Esophagus (tissue), 2 donors: Measurements from ENCODE around the gene MCM5. TPM values are rescaled to one million over a fixed set of nuclear protein-coding genes. Genes with fewer than 3 reads are reported as not detected.

Experiments used
- H3K27ac ChIP-seq, 2 donors: one replicate each; pipeline ENCODE4 v1.5.1; 2013; ENCODE audit warnings: low read depth in 2 of 2, mild to moderate bottlenecking in 2 of 2, inconsistent platforms in 1 of 2, low read length in 1 of 2, moderate library complexity in 1 of 2
- H3K27me3 ChIP-seq, 2 donors: one replicate each; pipeline ENCODE4 v1.6.1; 2013; ENCODE audit warnings: low read length in 2 of 2, control low read depth in 1 of 2, mild to moderate bottlenecking in 1 of 2; ENCODE audit not compliant: insufficient read depth in 2 of 2, control insufficient read depth in 1 of 2
- H3K36me3 ChIP-seq, 2 donors: one replicate each; pipeline ENCODE4 v1.6.1; 2013; ENCODE audit warnings: low read length in 1 of 2; ENCODE audit not compliant: control insufficient read depth in 2 of 2, insufficient read depth in 2 of 2
- H3K4me1 ChIP-seq, 2 donors: one replicate each; pipeline ENCODE4 v1.6.1; 2013; ENCODE audit warnings: low read length in 1 of 2; ENCODE audit not compliant: control insufficient read depth in 2 of 2, insufficient read depth in 2 of 2
- H3K4me3 ChIP-seq, 2 donors: one replicate each; pipeline ENCODE4 v1.5.1; 2013; ENCODE audit warnings: low read length in 2 of 2, mild to moderate bottlenecking in 2 of 2, low read depth in 1 of 2, moderate library complexity in 1 of 2
- H3K9me3 ChIP-seq, 2 donors: one replicate each; pipeline ENCODE4 v1.6.1; 2013; ENCODE audit warnings: mild to moderate bottlenecking in 2 of 2, low read depth in 1 of 2, low read length in 1 of 2, moderate library complexity in 1 of 2; ENCODE audit not compliant: control insufficient read depth in 2 of 2, insufficient read depth in 1 of 2
- WGBS, 2 donors: extraction: QIAGEN DNeasy Blood & Tissue Kit; methylation state at CpG; one replicate each; pipeline ENCODE4 v1.1.7; 2013; 5-methylcytosine and 5-hydroxymethylcytosine counted together
- polyA plus RNA-seq, 2 donors: library from polyadenylated mRNA; stranded (reverse); fragments of 200-250 nt; gene quantifications; one replicate each; pipeline ENCODE4 v1.2.3, GENCODE V29; 2013
- donor health status: healthy with polysubstance abuse.
- donor health status: Bipolar disorder and iron deficiency.

MCM5 gene
- polyA plus RNA-seq, 2 donors: 21.4 to 33.8 TPM

GRCh38 chr22:35413624-35414023 is 13.7 kb downstream of the MCM5 start:
- Histone ChIP-seq H3K27ac (no peak overlapping the region), H3K4me3 (no peak overlapping the region), H3K36me3 (peaks cover 15 to 54% of the 10 kb centered on the region in 2 donors), H3K9me3 (no peaks in the 10 kb centered on the region), H3K4me1 (peaks cover 0 to 2% of the 10 kb centered on the region in 2 donors), H3K27me3 (no peaks in the 10 kb centered on the region)
- WGBS, 2 donors: 97 to 99% methylated on average over 4 of the region's 4 CpGs

DNA sequence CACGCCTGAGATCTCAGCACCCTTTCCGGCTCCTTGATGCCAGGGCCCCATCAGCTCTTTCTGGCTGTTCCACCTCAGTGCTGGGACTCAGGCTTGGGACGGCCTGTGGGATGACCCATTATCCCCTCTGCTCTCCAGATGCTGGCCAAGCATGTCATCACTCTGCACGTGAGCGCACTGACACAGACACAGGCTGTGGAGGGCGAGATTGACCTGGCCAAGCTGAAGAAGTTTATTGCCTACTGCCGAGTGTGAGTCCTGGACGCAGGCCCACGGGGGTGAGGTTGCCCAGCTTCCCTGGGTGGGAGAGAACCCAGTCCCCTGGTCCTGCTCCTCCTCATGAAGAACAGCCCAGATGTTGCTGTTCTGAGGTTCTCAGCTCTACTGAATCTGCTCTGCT is 17.7 kb downstream of the MCM5 start:
- Histone ChIP-seq H3K4me1 (peaks cover 0 to 2% of the 10 kb centered on the region in 2 donors), H3K27ac (peak overlapping the region in 1 of 2 donors; percentile 16), H3K27me3 (no peaks in the 10 kb centered on the region), H3K36me3 (peaks cover 15 to 60% of the 10 kb centered on the region in 2 donors), H3K9me3 (no peaks in the 10 kb centered on the region), H3K4me3 (no peak overlapping the region)
- 93 to 94% methylated on average over 9 of the region's 9 CpGs for WGBS, 2 donors

DNA sequence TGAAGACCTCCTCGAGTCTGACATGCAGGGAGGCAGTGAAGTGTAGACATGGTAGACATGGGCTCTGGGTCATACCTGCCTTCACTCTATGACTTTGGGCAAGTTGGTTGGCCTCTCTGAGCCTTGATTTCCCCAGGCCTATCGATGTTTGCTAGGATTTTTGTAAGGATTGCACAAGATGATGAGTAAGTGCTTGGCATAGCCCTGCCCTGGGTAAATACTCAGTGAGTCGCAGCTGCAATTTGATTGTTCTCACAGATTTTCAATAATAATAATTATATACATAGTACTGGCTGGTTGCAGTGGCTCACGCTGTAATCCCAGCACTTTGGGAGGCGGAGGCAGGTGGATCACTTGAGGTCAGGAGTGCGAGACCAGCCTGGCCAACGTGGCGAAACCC is 18.1 kb downstream of the MCM5 start:
- peak overlapping the region in 1 of 2 donors; percentile 16 for H3K27ac ChIP-seq
- WGBS, 2 donors: 56 to 70% methylated on average over 8 of the region's 8 CpGs
- no peaks in the 10 kb centered on the region for H3K27me3 ChIP-seq
- no peak overlapping the region for H3K4me3 ChIP-seq
- H3K4me1 ChIP-seq: peaks cover 0 to 2% of the 10 kb centered on the region in 2 donors
- H3K36me3 ChIP-seq: peaks cover 17 to 64% of the 10 kb centered on the region in 2 donors
- no peaks in the 10 kb centered on the region for H3K9me3 ChIP-seq

- no peak overlapping the region for H3K4me3 ChIP-seq
- peaks cover 19 to 69% of the 10 kb centered on the region in 2 donors for H3K36me3 ChIP-seq
- H3K4me1 ChIP-seq: peaks cover 0 to 2% of the 10 kb centered on the region in 2 donors
- WGBS, 2 donors: 93 to 98% methylated on average over 3 of the region's 3 CpGs
- no peaks in the 10 kb centered on the region for H3K27me3 ChIP-seq
- H3K27ac ChIP-seq: no peak overlapping the region
- no peaks in the 10 kb centered on the region for H3K9me3 ChIP-seq
These were observed 18.8 kb downstream of the MCM5 start for GRCh38 chr22:35418731-35419130.

DNA sequence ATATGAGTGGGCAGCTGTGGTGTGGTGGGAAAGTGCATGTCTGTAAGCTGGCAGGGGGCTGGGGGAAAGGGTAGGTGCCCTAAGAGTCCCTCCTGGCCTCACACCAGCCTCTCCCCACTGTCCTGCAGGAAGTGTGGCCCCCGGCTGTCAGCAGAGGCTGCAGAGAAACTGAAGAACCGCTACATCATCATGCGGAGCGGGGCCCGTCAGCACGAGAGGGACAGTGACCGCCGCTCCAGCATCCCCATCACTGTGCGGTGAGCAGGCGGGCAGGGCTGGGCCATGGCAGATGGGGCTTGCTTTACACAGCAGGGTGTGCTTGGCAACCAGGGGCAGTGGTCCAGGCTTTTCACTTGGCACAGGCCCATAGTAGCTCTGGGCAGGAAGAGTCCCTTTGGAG is 19.8 kb downstream of the MCM5 start:
- H3K9me3 ChIP-seq: no peaks in the 10 kb centered on the region
- H3K36me3 ChIP-seq: peaks cover 29 to 69% of the 10 kb centered on the region in 2 donors
- H3K27ac ChIP-seq: no peak overlapping the region
- WGBS, 2 donors: 96 to 97% methylated on average over 10 of the region's 10 CpGs
- H3K4me1 ChIP-seq: peaks cover 0 to 2% of the 10 kb centered on the region in 2 donors
- no peaks in the 10 kb centered on the region for H3K27me3 ChIP-seq
- H3K4me3 ChIP-seq: no peak overlapping the region

DNA sequence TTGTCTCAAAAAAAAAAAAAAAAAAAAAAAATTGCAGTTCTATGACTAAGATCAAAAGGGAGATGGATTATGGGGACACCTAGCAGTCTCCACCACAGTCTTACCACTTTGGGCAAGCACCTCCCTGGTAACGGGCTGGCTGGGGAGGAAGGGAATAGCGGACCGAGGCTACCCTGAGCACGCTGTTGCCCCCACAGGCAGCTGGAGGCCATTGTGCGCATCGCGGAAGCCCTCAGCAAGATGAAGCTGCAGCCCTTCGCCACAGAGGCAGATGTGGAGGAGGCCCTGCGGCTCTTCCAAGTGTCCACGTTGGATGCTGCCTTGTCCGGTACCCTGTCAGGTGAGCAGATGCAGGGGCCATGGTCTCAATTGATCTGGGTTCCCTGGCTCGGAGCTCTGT is 21.2 kb downstream of the MCM5 start:
- 95 to 97% methylated on average over 12 of the region's 12 CpGs for WGBS, 2 donors

DNA sequence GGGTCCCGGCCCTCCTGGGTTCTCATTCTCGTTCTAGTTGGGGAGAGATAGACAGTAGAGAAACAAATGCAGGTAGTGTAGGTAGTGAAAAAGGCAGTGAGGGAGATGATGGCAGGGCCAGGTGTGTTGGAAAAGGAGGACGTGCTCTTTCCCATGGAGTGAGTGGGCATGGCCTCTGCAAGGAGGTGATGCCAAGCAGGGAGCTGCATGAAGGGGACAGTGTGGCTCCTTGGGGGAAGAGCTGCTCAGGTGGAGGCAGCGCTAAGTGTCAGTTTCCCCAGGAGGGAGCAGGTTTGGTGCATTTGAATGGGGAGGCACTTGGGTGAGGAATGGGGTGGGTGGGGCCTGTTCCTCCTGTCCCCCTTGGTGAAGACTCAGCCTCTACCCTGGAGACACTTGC is 22.2 kb downstream of the MCM5 start:
- peaks cover 26 to 50% of the 10 kb centered on the region in 2 donors for H3K36me3 ChIP-seq
- H3K4me3 ChIP-seq: no peak overlapping the region
- H3K27me3 ChIP-seq: no peaks in the 10 kb centered on the region
- WGBS, 2 donors: 95 to 98% methylated on average over 4 of the region's 4 CpGs
- peaks cover 0 to 2% of the 10 kb centered on the region in 2 donors for H3K4me1 ChIP-seq
- no peaks in the 10 kb centered on the region for H3K9me3 ChIP-seq
- H3K27ac ChIP-seq: no peak overlapping the region

More for the DNA sequence above, 21.2 kb downstream of the MCM5 start:
- Histone ChIP-seq H3K4me1 (peaks cover 0 to 2% of the 10 kb centered on the region in 2 donors), H3K27ac (no peak overlapping the region), H3K4me3 (no peak overlapping the region), H3K9me3 (no peaks in the 10 kb centered on the region), H3K27me3 (no peaks in the 10 kb centered on the region), H3K36me3 (peaks cover 30 to 57% of the 10 kb centered on the region in 2 donors)

DNA sequence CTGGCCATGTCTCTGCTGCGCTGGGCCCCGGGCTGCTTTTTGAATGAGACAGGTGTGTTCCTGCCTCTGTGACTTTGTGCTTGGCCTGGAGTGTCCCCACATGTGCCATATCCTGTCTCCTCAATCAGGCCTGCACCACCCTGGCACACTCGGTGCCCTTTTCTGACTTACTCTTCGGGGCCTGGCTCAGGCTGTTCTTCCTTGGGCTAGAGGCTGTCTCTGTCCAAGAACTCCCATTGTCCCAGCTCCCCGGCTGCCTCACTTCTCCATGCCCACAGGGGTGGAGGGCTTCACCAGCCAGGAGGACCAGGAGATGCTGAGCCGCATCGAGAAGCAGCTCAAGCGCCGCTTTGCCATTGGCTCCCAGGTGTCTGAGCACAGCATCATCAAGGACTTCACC is 23.0 kb downstream of the MCM5 start:
- H3K27me3 ChIP-seq: no peaks in the 10 kb centered on the region
- no peaks in the 10 kb centered on the region for H3K9me3 ChIP-seq
- H3K36me3 ChIP-seq: peaks cover 26 to 45% of the 10 kb centered on the region in 2 donors
- H3K27ac ChIP-seq: no peak overlapping the region
- no peak overlapping the region for H3K4me3 ChIP-seq
- WGBS, 2 donors: 96 to 97% methylated on average over 9 of the region's 9 CpGs
- peaks cover 0 to under 1% of the 10 kb centered on the region in 2 donors for H3K4me1 ChIP-seq

- 95% methylated on average over 26 of the region's 26 CpGs for WGBS, 2 donors
- no peak overlapping the region for H3K4me3 ChIP-seq
- peaks cover 23 to 44% of the 10 kb centered on the region in 2 donors for H3K36me3 ChIP-seq
- H3K27me3 ChIP-seq: no peaks in the 10 kb centered on the region
- H3K4me1 ChIP-seq: no peaks in the 10 kb centered on the region
- H3K9me3 ChIP-seq: no peaks in the 10 kb centered on the region
- no peak overlapping the region for H3K27ac ChIP-seq
These were observed 24.1 kb downstream of the MCM5 start for GRCh38 chr22:35424081-35424480.

- 89 to 90% methylated on average over 7 of the region's 7 CpGs for WGBS, 2 donors
These were observed 24.8 kb downstream of the MCM5 start for GRCh38 chr22:35424761-35425160.

More at GRCh38 chr22:35424761-35425160, 24.8 kb downstream of the MCM5 start:
- no peaks in the 10 kb centered on the region for H3K4me1 ChIP-seq
- peaks cover 22 to 37% of the 10 kb centered on the region in 2 donors for H3K36me3 ChIP-seq
- H3K27ac ChIP-seq: no peak overlapping the region
- no peaks in the 10 kb centered on the region for H3K27me3 ChIP-seq
- no peak overlapping the region for H3K4me3 ChIP-seq
- H3K9me3 ChIP-seq: no peaks in the 10 kb centered on the region
